Activated CD4-positive, CD25-positive, alpha-beta regulatory T cell treated with anti-CD3 and anti-CD28 coated beads, Interleukin-2, amount 50 U/mL, for 16 hours (primary cell): ENCODE results near the gene CEP72.
"Not testable (repeated sequence)": the region's sequence is repeated elsewhere in the genome, so short reads cannot be mapped to it uniquely, and the experiment has no call there.

Source experiments
- DNase-seq: peaks from one replicate; pipeline ENCODE4 v3.0.0-alpha.2; 2020; ENCODE audit warnings: low read depth, low spot score

CEP72 gene

DNA sequence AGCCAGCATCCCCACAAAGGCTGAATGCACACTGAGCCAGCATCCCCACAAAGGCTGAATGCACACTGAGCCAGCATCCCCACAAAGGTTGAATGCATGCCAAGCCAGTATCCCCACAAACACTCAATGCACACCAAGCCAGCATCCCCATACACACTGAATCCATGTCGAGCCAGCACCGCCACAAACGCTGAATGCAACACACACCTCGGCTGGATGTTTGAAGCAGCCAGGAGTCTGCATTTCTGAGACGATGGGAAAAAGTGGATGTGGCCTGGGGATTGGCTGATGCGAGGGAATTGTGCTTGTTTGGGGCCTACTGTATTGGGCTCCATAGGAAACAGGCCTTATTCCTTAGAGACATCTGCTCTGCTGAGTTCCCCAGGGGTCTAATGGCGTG lies 30.9 kb upstream of the CEP72 start:
- DNase-seq: no peak

GRCh38 chr5:581941-582340 lies 30.2 kb upstream of the CEP72 start:
- no peak for DNase-seq

DNA sequence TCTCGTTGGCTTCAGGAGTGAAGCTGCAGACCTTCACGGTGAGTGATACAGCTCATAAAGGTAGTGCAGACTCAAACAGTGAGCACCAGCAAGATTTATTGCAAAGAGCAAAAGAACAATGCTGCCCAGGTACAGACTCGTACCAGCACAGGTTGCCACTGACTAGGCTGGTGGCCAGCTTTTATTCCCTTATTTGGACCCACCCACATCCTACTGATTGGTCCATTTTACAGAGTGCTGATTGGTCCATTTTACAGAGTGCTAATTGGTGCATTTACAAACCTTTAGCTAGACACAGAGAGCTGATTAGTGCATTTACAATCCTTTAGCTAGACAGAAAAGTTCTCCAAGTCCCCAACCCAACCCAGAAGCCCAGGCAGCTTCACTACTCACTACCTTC lies 29.7 kb upstream of the CEP72 start:
- DNase-seq: not testable (repeated sequence)

GRCh38 chr5:582936-583635 lies 29.1 kb upstream of the CEP72 start:
- DNase-seq: no peak

GRCh38 chr5:583645-584044 lies 28.5 kb upstream of the CEP72 start:
- no peak for DNase-seq

GRCh38 chr5:584216-584615 lies 27.9 kb upstream of the CEP72 start:
- no peak for DNase-seq

DNA sequence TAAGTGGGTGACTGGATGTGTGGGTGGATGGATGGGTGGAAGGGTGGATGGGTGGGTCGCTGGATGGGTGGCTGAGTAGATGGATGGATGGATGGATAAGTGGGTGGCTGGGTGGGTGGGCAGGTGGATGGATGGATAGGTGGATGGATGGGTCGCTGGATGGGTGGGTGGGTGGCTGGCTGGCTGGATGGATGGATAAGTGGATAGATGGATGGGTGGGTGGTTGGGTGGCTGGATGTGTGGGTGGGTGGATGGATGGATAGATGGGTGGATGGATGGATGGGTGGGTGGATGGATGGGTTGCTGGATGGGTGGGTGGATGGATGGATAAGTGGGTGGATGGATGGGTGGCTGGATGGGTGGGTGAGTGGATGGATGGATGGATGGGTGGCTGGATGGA lies 27.3 kb upstream of the CEP72 start:
- no peak for DNase-seq

GRCh38 chr5:585556-585955 lies 26.6 kb upstream of the CEP72 start:
- no peak for DNase-seq

- no peak for DNase-seq
These were observed 26.0 kb upstream of the CEP72 start for GRCh38 chr5:585962-586628.

DNA sequence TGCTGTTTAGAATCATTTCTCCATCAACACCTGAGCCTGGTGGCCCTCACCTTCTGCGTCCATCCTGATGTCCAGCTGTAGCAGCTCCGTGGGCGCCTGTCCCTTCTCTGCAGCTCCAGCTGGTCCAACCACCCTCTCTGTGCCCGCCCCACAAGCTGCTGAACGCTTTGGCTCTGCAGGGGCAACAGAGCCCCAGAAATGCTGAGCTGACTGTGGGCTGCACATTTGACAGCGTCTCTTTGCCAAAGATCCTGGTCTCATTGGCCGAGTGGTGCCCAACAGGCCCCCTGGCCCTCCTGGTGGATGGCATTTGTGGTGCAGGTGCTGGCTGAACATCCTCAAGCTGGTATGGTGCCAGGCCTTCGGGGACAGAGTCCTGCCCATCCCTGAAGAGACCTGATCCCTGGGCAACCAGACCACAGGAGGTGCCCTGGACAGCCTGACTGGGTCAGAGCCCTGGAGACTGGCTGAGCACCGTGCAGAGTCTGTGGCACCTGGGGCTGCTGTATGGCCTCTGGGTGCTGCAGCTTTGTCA lies 25.3 kb upstream of the CEP72 start:
- DNase-seq: no peak

DNA sequence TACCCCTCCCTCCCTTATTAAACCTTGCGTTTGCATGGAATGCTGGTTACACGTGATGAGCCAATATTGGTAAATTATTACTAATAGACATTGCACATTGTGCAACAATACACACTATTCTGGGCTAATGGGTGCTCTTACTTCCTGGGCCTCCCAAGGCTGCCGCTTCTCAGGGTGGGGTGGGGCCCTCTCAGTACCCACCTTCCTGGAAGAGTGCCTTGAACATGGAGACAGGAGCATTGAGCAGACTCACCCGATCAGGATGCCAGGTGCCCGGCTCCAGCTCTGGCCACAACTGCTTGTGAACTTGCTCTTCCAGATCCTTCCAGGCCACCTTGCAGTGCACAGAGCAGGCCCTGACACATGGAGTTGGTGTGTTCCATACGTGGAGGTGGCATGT lies 24.7 kb upstream of the CEP72 start:
- no peak for DNase-seq

DNA sequence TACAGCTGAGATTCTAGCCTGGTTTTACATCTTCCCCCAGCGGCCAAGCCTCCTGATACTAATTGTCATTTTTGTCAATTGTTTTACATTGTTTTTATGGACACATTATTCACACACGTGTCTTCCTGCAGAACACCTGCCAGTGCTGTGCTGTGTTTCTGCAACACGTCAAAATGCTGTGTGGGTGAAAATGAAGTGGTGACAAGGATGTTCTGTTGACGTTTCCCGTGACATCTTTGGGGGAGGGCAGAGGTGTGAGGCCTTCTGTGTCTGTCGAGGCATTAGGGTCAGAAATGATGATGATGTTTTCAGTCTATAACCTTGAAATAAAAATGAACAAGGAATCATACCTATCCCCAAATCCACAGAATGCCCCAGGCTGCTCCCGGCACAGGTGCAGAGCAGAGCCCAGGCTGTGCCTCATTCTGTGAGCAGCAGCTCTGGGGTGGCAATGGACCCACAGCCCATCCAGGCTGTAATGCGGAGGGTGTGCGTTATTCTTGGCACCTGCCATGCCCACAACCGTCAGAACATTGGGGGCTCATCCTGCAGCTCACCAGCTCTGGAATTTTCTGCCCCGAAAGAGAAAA lies 23.6 kb upstream of the CEP72 start:
- DNase-seq: no peak

GRCh38 chr5:589173-589572 lies 23.0 kb upstream of the CEP72 start:
- DNase-seq: no peak

DNA sequence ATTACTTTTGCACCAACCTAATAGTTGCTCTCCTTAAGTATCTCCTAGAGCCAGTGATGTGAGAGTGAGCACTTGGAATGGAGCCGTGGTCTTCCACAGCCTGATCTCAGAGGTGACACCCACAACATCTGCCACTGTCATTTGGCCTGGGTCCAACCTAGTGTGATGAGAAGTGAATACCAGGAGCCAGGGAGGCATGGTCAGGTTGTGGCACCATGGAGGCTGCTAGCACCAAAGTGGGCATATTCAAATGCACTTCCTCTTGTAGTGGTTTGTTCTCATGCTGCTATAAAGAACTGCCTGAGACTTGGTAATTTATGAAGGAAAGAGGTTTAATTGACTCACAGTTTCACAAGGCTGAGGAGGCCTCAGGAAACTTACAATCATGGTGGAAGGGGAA lies 22.6 kb upstream of the CEP72 start:
- no peak for DNase-seq

GRCh38 chr5:590346-590745 lies 21.8 kb upstream of the CEP72 start:
- DNase-seq: no peak

DNA sequence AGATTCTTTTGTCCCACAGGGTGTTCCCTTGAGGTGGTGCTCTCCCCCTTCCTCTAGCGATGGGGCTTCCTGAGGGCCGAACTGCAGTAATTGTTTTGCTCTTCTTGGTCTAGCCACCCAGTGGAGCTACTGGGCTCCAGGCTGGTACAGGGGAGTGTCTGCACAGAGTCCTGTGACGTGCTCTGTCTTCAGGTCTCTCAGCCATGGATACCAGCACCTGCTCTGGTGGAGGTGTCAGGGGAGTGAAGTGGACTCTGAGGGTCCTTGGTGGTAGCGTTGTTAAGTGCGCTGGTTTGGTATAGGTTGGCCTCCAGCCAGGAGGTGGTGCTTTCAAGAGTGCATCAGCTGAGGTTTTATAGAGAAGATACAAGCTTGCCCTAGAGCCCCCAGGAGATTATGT lies 20.4 kb upstream of the CEP72 start:
- DNase-seq: no peak

- no peak for DNase-seq
These were observed 20.0 kb upstream of the CEP72 start for GRCh38 chr5:592158-592557.

DNA sequence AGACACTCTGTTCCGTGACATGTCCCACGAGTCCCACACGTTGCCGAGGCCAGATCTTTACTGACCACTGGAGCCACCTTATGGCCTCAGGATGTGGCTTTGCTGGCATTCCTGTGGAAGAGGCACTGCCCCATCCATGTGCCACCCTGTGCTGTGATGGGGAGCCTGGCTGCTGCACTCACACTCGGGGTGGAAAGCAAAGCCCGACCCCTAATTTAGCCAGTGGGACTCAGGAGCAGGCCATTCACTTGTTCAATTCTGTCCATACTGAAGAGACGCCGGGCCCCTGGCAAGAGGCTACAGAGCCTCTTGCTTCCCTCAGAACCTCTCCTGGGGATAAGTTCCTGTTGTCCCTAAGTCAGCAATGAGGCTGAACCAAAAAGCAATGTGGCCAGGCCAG lies 18.6 kb upstream of the CEP72 start:
- DNase-seq: no peak

- no peak for DNase-seq
These were observed 17.8 kb upstream of the CEP72 start for GRCh38 chr5:594226-594860.

GRCh38 chr5:595285-595875 lies 16.8 kb upstream of the CEP72 start:
- no peak for DNase-seq

DNA sequence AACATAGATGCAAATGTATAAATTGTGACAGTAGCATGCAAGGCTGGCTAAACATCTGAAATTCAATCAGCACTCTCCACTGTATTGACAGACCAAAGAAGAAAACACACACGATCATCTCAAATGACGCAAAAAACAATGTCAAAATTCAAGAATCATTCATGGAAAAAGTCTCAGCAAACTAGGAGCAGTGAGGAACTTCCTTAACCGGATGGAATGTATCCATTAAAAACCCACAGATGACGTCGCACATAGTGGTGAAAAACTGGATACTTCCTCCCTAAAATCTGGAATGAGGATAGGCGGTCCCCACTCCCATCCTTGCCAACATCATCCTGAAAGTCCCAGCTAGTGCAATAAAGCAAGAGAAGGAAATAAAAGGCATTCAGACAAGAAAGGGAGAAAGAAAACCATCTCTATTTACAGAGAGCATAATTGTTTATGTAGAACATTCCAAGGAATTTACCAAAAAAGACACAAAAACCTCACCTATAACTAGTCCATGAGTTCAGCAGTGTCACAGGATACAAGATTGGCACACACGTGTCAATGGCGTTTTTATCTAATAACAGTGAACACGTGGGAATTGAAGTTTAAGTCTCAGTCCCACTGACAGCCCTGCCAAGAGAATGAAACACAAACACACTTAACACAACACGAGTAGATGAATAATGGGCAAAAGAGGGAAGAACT lies 14.1 kb upstream of the CEP72 start:
- DNase-seq: no peak

DNA sequence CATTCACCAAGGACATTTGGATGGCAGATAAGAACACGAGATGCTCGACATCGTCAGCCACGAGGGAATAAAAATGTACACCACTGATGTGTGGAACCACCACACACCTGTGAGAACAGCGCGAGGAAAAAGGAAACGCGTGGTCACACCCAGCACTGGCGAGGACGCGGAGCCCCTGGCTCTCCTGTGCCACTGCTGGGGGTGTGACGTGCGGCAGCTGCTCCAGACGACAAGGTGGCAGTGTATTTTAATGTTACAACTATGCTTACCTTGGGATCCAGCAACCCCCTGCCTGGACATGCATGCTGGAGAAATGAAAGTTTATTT lies 13.6 kb upstream of the CEP72 start:
- DNase-seq: no peak
